Measurements from ENCODE around the gene PIK3R5.

Gene PIK3R5

GRCh38 chr17:8949061-8949661, 16.3 kb downstream of the PIK3R5 start:
- no peak for DNase-seq

GRCh38 chr17:8948462-8948861, 17.0 kb downstream of the PIK3R5 start:
- no peak for DNase-seq

DNA sequence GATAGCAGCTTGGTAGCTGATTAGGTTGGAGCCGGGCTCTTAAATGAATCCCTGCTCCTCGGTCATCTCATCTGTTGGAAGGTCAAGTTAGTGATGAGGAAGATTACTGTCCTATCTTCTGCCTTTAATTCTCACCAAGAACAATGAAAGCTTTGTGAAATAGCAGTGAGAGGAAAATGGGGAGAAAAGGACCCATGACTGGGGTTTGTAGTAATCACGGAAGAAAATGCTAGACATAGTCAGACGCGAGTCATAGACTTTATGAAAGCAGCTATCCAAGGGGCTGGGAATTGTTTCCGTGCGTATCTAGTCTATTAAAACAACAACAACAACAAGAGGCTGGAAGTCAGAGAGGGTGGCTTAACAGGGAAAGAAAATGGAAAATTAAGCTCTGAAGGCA, 18.3 kb downstream of the PIK3R5 start:
- DNase-seq: no peak

- DNase-seq: no peak
Observed at GRCh38 chr17:8946476-8946875, 19.0 kb downstream of the PIK3R5 start.

GRCh38 chr17:8946071-8946470, 19.4 kb downstream of the PIK3R5 start:
- no peak for DNase-seq

DNA sequence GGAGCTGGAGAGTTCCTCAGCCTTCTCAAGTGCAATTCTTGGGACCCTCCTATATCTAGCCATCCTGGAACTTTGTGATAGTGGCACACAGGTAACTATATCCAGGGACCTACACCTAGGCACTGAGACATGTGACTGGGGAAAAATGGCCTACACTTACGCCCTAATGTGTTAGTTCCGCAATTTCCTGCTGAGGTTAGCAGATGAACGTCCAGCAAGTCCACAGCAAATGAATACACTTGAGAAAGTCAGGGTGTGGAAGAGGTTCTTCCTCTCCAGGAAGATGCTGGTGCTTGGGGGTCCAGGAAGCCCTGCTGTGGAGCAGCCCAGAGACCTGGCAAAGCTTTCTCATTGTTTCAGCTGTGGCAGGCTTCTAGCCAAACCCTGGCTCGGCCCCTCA, 20.8 kb downstream of the PIK3R5 start:
- DNase-seq: no peak

DNA sequence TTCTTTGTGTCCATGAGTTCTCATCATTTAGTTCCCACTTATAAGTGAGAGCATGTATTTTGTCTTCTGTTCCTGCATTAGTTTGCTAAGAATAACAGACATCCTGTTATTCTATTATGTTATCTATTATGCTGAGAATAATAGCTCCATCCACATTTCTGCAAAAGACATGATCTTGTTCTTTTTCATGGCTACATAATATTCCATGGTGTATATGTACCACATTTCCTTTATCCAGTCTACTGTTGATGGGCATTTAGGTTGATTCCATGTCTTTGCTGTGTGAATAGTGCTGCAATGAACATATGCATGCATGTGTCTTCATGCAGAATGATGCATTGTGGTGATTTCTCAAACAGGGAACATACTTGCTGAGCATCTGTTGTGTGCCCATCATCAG, 21.4 kb downstream of the PIK3R5 start:
- DNase-seq: no peak

DNA sequence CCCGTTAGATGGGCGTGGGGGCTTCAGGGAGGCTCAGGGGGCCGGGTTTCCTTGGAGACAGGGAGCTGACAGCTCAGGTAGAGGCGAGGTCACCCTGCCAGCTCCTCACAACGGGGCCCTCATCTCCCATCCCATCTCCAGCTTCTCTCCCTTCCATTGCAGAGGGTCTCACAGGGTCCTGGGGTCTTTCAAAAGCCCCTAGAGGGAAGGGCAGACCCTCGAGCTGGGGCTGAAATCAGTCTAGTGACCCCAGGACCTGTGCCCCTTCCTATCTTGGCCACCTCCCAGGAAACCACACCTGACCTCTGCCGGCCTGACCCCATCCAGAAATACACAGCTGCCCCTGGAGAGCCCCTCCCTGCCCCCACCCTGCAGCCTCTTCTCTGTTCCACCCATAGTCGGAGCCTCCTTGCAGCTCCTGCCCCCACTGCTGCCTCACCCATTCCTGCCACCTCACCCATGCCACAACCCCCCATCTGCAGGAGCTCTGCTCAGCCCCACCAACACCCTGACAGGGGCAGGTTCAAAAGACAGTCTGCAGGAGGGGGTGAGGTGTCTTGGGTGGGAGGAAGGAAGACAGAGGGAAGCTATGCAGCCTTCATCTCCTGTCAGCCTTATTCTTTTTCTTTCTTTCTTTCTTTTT, 23.4 kb downstream of the PIK3R5 start:
- no peak for DNase-seq

GRCh38 chr17:8941520-8941919, 24.0 kb downstream of the PIK3R5 start:
- DNase-seq: no peak

GRCh38 chr17:8940866-8941471, 24.5 kb downstream of the PIK3R5 start:
- no peak for DNase-seq

GRCh38 chr17:8939496-8940334, 25.8 kb downstream of the PIK3R5 start:
- DNase-seq: no peak

DNA sequence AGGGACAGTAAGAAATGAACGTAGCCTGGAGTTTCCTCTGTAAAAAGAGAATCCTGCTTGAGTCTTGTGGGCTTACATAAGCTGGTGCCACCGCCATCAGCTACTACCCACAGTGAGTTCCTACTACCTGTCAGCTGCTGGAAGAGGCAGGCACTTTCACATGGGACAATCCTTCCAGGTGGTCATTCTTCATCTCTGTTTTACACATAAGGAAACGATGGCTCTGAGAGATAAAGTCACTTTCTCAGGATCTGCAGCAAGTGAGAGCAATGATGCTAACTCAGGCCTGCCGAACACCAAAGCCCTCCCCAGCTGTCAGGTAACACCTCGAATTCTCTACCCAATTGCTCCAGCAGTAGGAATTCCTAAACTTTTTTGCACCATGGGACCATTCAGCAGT, 26.6 kb downstream of the PIK3R5 start:
- no peak for DNase-seq

DNA sequence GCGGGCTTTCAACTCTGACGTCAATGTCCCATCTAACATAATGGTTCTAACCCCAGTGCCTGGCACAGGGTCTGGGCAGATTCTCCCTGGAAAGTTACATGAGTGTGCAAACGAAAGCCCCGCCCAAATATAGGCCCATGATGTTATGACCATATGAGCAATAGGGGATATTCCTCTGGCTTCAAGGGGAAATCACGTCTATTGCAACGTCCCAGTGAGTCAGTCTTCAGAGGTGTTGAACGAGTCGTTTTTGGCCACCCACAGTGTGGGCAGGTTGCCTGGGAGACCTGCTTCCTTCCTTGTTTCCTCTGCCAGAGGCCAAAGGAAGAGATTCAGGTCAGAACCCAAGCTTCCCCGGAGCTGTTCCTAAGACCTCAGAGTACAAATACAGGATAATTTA, 30.3 kb downstream of the PIK3R5 start:
- DNase-seq: no peak

DNA sequence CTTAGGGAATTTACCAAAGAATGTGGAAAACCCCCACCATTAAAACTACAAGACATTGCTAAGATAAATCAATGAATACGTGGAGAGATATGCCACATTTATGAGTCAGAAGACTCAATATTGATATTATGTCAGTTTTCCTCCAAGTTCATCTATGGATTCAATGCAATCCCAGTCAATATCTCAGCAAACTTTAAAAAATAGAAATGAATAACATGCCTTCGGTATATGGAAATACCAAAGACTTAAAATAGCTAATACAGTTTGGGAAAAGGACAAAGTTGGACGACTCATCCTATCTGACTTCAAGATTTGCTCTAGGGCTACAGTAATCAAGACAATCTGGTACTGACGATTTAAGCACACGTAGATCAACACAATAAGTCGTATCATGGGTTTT, 31.2 kb downstream of the PIK3R5 start:
- DNase-seq: no peak

GRCh38 chr17:8930649-8931048, 34.9 kb downstream of the PIK3R5 start:
- no peak for DNase-seq

DNA sequence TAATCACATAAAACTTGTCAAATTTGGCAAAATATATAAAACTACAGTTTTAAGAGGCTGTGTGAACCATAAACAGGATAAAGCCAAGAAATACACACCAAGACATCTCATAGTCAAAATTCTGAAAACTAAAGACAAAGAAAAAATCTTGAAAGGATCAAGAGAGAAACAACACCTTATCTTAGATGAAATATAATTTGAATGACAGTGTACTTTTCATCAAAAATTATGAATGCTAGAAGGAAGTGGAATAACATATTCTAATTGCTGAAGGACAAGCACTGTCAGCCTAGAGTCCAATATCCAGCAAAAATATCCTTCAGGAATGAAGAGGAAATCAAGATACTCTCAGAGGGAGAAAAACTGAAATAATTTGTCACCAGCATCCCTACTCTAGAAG, 37.2 kb downstream of the PIK3R5 start:
- no peak for DNase-seq

- DNase-seq: no peak
Observed at GRCh38 chr17:8927395-8927794, 38.1 kb downstream of the PIK3R5 start.

DNA sequence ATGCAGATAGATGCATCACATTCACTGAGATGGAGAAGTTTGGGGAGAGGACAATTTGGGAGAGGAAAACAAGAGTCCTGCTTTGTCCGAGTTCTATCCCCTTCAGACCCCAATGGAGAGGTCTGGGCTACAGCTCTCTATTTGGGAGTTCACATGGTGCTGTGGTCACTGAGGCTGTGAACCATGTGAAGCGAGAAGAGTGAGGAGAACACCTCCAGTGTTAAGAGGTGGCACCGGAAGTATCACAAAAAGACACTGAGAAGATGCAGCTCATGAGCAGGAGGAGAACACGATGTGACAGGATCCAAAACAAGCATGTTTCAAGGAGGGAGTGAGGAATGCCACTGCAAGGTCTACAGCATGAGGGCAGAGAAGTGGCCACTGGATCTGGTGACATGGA, 39.7 kb downstream of the PIK3R5 start:
- DNase-seq: no peak

DNA sequence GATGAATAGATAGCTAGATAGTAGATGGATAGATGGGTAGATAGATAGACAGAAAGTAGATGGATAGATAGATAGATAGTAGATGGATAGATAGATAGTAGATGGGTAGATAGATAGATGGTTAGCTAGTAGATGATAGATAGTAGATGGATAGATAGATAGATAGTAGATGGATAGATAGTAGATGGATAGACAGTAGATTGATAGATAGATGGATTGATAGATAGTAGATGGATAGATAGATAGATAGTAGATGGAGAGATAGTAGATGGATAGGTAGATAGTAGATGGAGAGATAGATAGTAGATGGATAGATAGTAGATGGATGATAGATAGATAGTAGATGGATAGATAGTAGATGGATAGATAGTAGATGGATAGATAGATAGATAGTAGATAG, 40.4 kb downstream of the PIK3R5 start:
- DNase-seq: no peak

DNA sequence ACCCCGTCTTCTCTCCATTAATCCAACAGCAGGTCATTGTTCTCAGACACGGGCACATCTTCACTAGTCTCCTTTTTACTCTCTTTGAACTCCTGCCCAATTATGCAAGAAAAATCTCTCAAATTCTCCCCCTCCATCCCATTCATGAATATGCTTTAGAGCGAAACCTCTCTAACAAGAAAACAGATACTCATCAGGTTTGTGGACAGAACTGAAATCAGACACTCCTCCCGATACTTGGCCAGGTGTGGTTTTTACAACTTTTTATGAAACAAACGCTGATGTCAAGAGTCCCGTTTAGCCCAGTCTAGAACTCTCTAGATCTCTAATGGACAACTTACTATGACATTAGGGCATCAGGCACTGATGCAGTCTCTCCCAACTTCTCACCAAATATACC, 40.9 kb downstream of the PIK3R5 start:
- no peak for DNase-seq

DNA sequence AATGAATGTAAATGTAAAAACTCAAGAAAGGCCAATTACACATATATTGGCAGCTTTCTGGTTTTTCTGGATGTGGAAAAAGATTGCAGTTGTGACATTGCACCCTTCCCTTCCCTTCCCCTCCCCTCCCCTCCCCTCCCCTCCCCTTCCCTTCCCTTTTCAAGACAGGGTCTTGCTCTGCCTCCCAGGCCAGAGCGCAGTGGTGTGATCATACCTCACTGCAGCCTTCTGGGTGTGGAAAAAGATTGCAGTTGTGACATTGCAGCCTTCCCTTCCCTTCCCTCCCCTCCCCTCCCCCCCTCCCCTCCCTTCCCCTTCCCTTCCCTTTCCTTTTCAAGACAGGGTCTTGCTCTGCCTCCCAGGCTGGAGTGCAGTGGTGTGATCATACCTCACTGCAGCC, 41.7 kb downstream of the PIK3R5 start:
- DNase-seq: no peak

DNA sequence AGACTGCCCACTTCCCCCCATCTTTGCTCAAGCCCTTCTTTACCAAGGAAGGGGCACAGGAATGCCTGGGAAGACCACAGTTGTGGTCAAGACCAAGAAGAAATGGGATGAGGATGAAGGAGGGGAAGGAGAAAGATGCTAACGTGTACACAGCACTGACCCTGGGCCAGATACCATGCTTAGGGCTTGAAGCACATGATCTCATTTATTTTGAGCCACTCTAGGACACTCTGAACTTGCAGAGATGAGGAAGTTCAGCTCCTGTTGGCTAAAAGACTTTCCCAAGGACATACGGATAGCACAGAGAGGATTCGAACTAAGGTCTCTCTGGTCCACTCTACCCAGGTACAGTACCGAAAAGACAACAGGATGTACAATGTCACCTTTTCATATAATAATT, 42.6 kb downstream of the PIK3R5 start:
- no peak for DNase-seq

- no peak for DNase-seq
Observed at GRCh38 chr17:8922451-8922850, 43.1 kb downstream of the PIK3R5 start.

DNA sequence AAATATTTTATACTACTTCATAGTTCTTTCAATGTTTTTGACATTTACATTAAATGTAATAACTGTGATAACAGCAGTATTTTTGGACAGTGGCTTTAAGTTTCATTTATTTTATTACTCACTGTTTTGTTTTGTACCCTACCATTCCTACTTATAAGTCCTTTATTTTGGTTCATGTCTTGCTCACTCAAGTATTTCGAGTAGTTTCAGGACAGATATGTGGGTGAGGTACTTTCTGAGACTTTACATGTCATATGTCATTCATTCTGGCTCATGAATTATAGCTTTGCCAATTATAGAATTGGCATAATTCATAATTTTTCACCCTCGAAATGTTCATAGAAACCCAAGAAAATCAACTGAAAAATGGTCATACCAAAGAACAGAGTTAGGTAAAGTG, 44.4 kb downstream of the PIK3R5 start:
- no peak for DNase-seq
